Measurements from ENCODE around the gene AP1M1.
"Not testable (repeated sequence)": the region's sequence is repeated elsewhere in the genome, so short reads cannot be mapped to it uniquely, and the experiment has no call there.

Gene AP1M1

DNA sequence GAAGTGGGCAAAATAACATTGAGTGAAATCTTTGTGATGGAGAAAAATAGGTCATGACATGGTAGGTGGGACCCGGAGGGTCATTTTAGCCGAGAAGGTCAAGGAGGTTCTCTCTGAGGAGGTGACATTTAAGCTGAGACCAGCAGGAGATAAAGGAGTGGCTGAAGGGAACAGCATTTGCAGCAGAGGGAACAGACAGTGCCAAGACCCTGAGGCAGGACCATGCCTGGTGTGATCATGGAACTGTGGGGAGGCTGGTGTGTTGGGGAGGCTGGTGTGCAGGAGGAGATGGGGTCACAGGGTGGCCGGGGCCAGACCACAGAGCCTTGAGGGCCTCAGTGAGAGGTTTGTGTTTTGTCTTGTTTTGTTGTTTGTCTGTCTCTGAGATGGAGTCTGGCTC lies 67.5 kb downstream of the AP1M1 start:
- no peak for DNase-seq

DNA sequence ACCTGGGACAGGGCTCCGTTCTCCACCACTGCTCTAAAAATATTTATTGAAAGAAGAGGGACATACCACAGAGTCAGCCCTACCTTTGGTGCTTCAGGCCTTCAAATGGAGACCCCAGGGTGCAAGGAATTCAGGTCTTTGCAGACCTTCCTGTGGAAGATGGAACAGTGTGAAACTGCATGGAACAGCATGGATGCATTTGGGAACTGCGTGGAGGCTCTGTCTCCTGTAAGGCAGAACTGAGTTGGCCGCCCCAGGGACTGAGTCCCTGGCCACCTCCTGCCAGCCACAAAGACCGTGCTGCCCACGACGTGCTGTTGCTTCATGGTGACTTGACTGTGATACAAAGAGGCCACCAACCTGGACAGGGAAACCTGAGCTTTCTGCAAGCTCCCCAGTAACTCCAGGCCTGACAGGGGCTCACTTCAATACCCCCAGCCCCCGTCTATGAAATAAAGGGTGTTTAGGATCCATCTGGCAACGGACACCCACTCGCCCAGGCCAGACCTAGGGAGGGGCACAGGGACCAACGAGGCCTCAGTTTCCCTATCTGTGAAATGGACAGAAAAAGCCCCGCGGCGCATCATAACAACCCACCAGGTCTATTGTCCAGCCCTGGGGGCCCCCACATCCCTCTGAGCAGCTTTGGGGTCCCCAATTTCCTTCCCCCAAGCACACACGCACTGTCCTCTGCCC lies 68.3 kb downstream of the AP1M1 start:
- DNase-seq, result no peak

DNA sequence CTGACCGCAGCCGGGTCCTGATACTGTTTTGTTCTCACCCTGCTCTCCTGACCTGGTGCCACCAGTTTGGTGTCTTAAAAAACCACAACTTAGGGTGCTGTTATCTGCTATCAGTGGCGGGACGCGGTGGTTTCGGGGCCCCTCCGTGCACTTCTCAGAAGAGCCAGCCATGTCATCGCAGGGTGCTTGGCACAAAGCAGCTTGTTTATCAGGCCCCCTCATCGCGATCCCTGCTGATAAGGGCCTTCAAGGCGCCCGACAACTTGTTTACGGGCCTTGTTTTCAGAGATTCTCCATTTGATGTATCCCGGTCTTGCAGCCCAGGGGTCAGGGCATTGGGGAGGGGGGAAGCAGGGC lies 68.9 kb downstream of the AP1M1 start:
- no peak for DNase-seq

DNA sequence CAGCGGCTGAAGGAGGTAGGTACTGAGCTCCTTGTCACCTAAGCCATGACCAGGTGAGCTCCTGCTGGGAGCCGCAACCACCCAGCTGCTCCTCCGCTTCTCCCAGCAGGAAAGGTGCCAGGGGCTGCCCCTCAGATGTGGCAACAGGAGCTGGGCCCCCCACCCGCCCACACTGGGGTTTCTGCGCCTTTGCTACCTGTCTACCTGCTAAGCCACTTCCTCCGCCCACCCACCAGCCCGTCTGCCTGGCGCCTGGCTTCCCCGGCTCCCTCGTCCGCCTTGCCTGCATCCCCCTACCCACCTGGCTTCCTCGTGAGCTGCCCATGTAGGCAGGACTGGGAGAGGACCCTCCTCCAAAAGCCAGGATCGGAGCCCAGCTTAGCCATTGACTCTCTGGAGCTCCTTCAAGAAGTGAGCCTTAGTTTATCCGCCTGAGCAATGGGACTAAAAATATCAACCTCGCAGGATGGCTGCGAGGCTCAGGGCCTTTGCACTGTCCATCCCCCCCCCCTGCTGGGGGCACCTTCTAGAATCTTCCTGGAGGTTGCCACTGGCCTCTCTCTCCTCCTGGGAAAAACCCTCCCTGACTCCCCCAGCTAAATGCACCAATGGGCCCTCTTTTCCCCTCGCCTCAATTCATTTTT lies 71.1 kb downstream of the AP1M1 start:
- no peak for DNase-seq

DNA sequence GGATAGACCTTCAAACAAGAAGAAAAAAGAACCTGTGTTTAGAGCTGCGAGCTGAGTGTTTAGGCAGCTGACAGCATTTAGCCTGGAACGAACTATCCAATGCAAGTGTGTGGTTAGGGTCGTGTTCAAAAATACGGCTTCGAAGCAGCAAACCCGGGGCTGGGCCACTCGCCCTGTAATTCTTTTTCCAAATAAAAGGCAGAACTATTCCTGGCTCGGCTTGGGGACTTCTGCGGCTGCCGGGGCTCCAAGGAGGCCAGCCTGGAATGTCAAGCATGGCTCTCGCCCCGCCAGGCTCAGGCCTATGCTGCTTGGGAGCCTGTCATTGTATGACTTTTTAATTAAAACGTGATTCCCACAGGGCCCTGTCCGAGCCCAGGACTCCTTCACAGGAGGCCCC lies 75.2 kb downstream of the AP1M1 start:
- DNase-seq, result peak; percentile 92

DNA sequence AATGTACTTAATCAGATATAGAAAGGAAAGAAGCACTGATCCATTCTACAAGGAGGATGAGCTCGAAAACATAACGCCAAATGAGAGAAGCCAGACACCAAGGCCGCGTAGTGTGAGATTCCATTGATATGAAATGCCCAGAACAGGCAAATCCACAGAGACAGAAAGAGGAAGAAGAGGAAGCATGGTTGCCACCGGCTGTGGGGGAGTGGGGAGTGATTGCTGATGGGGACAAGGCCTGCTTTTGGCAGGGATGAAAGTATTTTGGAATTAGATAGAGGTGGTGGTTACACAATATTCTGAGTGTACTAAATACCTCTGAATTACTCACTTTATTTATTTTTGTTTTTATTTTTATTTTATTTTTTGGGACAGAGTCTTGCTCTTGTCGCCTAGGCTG lies 76.7 kb downstream of the AP1M1 start:
- DNase-seq, result no peak

DNA sequence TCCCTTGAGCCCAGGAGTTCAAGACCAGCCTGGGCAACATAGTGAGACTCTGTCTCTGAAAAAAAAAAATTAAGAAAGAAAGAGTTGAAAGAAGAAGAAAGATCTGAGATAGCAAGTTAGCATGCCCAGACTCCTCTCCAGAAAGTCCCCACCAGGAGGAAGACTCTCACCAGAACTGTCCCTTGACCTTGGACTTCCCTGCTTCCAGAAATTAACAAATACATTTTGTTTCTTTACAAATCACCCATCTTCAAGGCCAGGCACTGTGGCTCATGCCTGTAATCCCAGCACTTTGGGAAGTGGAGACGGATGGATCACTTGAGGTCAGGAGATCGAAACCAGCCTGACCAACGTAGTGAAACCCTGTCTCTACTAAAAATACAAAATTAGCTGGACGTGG lies 82.6 kb downstream of the AP1M1 start:
- DNase-seq, result no peak

DNA sequence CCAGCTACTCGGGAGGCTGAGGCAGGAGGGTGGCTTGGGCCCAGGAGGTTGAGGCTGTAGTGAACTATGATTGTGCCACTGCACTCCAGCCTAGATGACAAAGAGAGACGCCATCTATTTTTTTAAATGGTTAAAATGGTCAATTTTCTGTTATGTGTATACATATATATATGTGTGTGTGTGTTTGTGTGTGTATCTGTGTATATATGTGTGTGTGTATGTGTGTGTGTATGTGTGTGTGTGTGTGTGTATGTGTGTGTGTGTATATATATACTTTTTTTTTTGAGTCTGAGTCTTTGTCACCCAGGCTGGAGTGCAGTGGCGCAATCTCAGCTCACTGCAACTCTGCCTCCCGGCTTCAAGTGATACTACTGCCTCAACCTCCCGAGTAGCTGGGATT lies 84.0 kb downstream of the AP1M1 start:
- DNase-seq, result no peak

DNA sequence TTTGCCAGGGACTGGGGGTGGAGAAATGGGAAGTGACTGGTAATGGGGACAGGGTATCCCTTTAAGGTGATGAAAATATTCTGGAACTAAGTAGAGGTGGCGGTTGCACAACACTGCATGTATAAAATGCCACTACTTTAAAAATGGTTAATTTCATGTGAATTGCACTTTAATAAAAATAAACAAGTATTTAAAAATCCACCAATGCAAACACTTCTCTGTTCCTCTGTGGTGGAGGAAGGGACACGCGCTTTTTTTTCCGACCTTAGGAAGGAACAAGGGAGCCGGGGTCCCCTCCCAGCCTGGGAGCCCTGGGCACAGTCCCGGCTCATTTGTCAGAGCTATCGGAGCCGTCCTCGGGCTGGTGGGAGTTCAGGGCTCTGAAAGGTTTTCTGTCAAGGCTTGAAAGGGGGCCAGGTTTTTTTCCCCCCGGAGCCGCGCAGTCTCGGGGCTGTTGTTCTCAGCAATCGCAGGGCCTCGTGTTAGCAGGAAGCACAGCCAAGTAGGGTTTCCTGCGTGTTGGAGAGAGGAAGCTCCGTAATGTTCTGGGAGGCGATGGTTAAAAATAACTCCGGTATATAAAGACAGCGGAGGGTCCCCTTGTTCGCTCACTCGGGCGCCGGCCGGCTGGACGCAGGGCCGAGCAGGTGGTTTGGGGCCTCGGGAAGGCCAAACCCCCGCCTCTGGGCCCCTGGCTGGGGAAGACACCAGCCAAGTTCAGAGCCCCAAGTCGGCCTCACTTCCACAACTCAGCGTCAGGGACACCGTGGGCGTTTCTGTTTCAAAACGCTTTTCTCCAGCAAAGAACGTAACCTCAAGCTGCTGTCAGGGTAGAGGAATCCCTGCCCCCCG lies 85.7 kb downstream of the AP1M1 start:
- DNase-seq, result peak; percentile 96

DNA sequence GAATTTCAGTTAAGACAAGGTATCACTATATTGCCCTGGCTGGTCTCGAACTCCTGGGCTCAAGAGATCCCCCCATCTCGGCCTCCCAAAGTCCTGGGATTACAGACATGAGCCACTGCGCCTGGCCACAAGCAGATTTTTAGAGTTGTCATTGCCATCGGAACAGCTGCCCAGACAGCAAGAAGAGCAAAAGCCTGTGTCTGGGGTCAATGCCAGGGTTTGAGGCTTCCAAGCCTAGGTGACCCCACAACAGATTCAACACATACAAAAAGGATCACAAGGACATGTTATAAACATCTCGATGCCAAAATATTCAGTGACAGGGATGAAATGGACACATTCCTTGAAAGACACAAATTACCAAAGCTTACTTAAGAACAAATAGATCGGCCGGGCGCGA lies 86.8 kb downstream of the AP1M1 start:
- no peak for DNase-seq

DNA sequence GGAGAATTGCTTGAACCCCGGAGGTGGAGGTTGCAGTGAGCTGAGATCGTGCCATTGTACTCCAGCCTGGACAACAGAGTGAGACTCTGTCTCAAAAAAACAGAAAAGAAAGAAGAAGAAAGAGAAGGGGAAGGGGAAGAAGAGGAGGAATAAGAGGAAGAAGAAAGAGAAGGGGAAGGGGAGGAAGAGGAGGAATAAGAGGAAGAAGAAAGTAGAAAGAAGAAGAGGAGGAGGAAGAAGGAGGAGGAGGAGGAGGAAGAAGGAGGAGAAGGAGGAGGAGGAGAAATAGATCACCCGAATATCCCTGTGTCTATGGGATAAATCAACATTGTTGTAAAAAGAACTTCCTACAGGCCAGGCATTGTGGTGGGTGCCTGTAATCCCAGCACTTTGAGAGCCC lies 87.4 kb downstream of the AP1M1 start:
- not testable (repeated sequence) for DNase-seq

DNA sequence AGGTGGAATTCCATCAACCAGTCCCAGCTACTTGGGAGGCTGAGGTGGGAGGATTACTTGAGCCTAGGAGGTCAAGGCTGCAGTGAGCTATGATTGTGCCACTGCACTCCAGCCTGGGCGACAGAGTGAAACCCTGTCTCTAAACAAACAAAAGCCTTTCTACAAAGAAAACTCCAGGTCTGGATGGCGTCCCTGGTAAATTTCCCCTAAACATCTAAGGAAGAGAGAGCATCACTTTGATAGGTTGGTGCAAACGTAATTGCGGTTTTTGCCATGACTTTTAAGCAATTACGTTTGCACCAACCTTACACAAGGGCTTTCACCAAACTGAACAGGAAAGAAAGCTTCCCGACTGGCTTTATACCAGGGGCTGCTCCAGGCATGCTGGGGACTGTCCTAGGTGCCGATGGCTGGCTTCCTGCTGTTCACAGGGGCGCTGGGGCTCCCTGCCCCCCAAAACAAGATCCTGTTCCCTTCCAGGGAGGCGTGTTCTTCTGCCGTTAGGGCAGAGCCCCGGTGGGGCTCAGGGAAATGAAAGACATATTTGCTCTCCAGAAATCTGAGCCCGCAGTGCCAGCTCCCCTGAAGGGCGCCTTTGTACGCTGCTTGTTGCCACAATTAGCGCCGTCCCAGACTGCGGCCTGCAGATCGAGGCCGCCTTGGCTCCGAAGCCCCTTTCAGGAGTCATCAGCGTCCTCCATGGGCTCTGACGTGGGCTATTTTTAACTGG lies 88.2 kb downstream of the AP1M1 start:
- DNase-seq, result peak; percentile 74

DNA sequence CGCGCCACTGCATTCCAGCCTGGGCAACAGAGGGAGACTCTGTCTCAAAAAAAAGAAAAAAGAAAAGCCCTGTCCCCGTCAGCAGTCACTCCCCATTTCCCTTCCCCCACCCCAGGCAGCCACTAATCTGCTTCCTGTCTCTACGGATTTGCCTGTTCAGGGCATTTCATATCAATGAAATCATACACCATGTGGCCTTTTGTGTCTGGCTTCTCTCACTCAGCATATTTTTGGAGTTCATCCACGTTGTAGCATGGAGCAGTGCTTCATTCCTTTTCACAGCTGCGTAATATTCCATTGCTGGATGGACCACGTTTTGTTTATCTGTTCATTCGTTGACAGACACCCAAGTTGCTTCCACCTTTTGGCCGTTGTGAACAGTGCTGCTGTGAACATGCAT lies 90.8 kb downstream of the AP1M1 start:
- no peak for DNase-seq

DNA sequence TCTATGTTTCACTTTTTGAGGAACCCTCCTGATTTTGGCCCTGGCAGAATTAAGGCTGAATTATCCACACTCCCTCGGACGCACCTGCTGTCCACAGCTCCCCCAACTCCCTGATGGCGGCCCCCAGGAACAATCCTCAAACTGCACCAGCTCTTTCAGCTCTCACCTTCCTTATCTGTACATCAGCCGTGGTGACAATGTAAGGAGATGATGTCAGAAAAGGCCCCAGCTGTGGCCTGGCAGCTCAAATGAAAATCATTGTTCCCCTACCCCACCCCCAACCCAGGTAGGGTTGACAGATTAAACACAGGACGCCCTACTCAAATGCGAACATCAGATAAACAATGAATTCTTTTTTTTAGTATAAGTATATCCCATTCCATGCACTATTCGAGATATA lies 91.9 kb downstream of the AP1M1 start:
- no peak for DNase-seq

DNA sequence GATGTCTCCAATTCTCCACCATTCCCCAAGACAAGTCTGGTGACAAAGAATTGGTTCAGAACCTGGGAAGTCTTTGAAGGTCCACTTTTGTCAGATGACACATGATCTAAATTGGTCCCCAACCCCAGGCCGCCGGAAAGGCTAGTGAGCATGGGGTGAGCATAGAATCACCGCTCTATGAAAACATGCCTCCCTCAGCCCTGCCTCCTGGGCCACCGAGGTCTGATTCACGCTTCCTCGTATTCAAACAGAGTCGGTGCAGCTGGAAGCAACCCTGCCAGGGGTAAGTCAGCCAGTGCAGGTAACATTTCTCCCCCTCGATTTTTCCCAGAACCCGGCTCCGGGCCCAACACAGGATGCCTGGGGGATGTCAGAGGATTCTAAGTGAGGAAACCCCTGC lies 93.0 kb downstream of the AP1M1 start:
- DNase-seq, result no peak

DNA sequence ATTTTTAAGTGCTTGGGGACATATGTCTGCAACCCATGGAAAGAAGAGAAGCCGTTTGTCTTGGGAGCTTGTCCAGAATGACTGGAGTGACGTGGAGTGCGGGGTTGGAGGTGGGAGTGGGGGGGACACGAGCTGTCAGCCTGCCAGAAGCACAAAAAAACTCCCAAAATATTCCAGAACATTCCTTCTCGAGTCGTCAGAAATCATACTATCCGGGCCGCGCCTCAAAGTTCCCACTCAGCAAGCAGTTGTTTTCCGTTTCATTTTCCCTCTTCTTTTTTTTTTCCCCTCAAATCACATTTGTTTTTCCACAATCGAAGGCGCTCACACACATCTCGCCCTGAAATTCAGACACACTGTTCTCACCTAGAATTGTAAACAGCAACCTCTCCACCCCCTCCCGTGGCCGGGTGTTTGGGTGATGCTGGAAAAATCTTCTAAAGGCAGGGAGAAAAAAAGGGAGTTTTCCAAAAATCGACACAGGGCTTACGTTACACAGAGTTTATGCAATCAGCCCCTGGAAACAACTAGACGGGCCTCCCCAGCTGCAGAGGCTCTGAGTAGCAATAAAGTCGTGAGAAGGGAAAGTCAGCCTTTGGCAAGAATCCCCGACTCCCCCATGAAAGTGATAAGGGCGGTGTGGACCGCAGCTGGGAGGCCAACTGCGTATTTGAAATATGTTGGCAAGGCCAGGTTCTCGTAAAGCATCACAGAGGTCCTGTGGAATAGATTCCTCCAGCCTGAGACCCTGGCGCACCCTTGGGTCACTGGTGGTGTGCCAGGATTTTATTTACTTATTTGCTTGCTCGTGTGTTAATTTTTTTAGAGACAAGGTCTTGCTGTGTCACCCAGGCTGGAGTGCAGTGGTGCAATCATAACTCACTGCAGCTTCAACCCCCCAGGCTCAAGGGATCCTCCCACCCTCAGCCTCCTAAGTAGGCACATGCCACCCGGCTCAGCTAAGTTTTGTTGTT lies 95.7 kb downstream of the AP1M1 start:
- DNase-seq, result peak; percentile 92

DNA sequence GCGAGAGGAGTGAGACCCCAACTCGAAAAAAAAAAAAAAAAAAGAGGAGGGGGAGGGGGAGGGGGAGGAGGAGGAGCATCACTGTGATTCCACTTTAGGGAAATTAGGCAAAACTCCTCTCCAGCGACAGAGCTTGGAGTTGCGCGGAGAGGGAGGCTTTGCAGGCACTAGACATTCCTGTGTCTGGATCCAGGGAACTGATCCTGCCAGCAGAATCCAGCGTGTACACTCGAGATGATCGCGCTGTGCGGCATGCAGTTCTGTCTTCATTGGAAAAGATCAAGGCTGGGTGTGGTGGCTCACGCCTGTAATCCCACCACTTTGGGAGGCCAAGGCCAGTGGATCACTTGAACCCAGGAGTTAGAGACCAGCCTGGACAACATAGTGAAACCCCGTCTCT lies 97.3 kb downstream of the AP1M1 start:
- peak; percentile 72 for DNase-seq

Measured in right hindlimb (tissue), 1 donor.